Astrocyte (in vitro differentiated cells and primary cell): ENCODE results near the gene MC2R. TPM values are rescaled to one million over a fixed set of nuclear protein-coding genes. Genes with fewer than 3 reads are reported as not detected.

Experiments used
- DNase-seq: peaks from one replicate; pipeline ENCODE4 v3.0.0-alpha.2; 2010; ENCODE audit warnings: low read depth
- FAIRE-seq: peaks from 2 replicates; lab custom pipeline; 2011; peaks lifted over from hg19 to GRCh38; lab: Jason Lieb, UNC
- H2AFZ ChIP-seq: 2 replicates; pipeline ENCODE4 v1.6.0; 2012; ENCODE audit warnings: low read depth, low read length, inconsistent platforms
- H3K27ac ChIP-seq: 2 replicates; pipeline ENCODE4 v1.5.1; 2011; ENCODE audit warnings: low read depth, low read length, inconsistent platforms
- H3K27me3 ChIP-seq: 2 replicates; pipeline ENCODE4 v1.6.0; 2011; ENCODE audit warnings: low read length, inconsistent platforms; ENCODE audit not compliant: insufficient read depth
- H3K36me3 ChIP-seq: 2 replicates; pipeline ENCODE4 v1.5.1; 2011; ENCODE audit warnings: low read length, inconsistent platforms; ENCODE audit not compliant: insufficient read depth
- H3K4me1 ChIP-seq: 2 replicates; pipeline ENCODE4 v1.5.1; 2011; ENCODE audit warnings: low read length, inconsistent platforms; ENCODE audit not compliant: insufficient read depth
- H3K4me2 ChIP-seq: 2 replicates; pipeline ENCODE4 v1.6.0; 2012; ENCODE audit warnings: low read length, inconsistent platforms
- H3K4me3 ChIP-seq: 2 replicates; pipeline ENCODE4 v1.5.1; 2011; ENCODE audit warnings: low read depth, mild to moderate bottlenecking, low read length, inconsistent platforms; ENCODE audit not compliant: insufficient read depth
- H3K79me2 ChIP-seq: 2 replicates; pipeline ENCODE4 v1.6.0; 2012; ENCODE audit warnings: mild to moderate bottlenecking, low read length, inconsistent platforms; ENCODE audit not compliant: insufficient read depth
- H3K9ac ChIP-seq: 2 replicates; pipeline ENCODE4 v1.6.0; 2012; ENCODE audit warnings: mild to moderate bottlenecking, low read length, inconsistent platforms
- H3K9me3 ChIP-seq: 2 replicates; pipeline ENCODE4 v1.5.1; 2012; ENCODE audit warnings: low read depth, mild to moderate bottlenecking, low read length, inconsistent platforms; ENCODE audit not compliant: insufficient read depth
- H4K20me1 ChIP-seq: 2 replicates; pipeline ENCODE4 v1.6.0; 2012; ENCODE audit warnings: low read length, inconsistent platforms; ENCODE audit not compliant: insufficient read depth
- H3K27ac Mint-ChIP-seq: one replicate; pipeline ENCODE4 v1.8.0; 2021; ENCODE audit warnings: mild to moderate bottlenecking, mixed read lengths; ENCODE audit not compliant: unreplicated experiment
- H3K27me3 Mint-ChIP-seq: one replicate; pipeline ENCODE4 v1.8.0; 2021; ENCODE audit warnings: low read depth, mixed read lengths; ENCODE audit not compliant: unreplicated experiment
- H3K36me3 Mint-ChIP-seq: one replicate; pipeline ENCODE4 v1.8.0; 2021; ENCODE audit warnings: low read depth, mixed read lengths; ENCODE audit not compliant: unreplicated experiment
- H3K4me1 Mint-ChIP-seq: one replicate; pipeline ENCODE4 v1.8.0; 2021; ENCODE audit warnings: low read depth, mixed read lengths; ENCODE audit not compliant: unreplicated experiment
- H3K4me3 Mint-ChIP-seq: one replicate; pipeline ENCODE4 v1.8.0; 2021; ENCODE audit warnings: mild to moderate bottlenecking, moderate library complexity, mixed read lengths; ENCODE audit not compliant: unreplicated experiment
- H3K9me3 Mint-ChIP-seq: one replicate; pipeline ENCODE4 v1.8.0; 2021; ENCODE audit warnings: mild to moderate bottlenecking, mixed read lengths; ENCODE audit not compliant: unreplicated experiment
- EZH2 ChIP-seq: IDR thresholded peaks from 2 replicates; pipeline ENCODE4 v1.6.1; 2012; ENCODE audit warnings: mild to moderate bottlenecking, low read length, inconsistent platforms; ENCODE audit not compliant: insufficient read depth
- total RNA-seq: library from RNA; stranded (reverse); gene quantifications from 2 replicates; pipeline ENCODE4 v1.2.1, GENCODE V29; 2021
- TF ChIP-seq, protein P1 (sequence below): IDR thresholded peaks from 2 replicates; pipeline ENCODE4 v1.5.1; 2011; ENCODE audit warnings: low read depth, mild to moderate bottlenecking, inconsistent platforms, low read length, moderate library complexity; ENCODE audit not compliant: insufficient read depth

The MC2R gene
- total RNA-seq, 1 donor from 2014 or later: not detected

DNA sequence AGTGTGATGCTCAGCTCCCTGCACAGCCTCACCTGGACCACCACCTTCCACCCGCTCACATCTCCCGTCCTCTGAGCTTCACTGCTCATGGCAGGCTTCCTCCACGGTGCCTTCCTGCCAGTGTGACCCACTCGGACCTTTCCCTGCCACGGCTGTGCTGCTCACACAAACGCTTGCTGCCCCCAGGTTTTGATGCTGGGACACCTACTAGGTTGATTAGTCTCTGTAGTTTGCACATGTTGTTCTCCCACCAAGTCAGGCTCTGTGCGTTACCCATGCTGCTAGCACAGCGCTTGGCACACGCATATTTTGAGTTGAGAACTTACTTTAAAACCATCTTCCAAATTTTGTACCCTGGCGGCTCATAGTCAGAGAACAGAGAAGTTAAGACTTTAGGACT is 2.1 kb downstream of the MC2R start:
- no peak overlapping the region for H3K4me2 ChIP-seq
- TF ChIP-seq, protein P1, sequence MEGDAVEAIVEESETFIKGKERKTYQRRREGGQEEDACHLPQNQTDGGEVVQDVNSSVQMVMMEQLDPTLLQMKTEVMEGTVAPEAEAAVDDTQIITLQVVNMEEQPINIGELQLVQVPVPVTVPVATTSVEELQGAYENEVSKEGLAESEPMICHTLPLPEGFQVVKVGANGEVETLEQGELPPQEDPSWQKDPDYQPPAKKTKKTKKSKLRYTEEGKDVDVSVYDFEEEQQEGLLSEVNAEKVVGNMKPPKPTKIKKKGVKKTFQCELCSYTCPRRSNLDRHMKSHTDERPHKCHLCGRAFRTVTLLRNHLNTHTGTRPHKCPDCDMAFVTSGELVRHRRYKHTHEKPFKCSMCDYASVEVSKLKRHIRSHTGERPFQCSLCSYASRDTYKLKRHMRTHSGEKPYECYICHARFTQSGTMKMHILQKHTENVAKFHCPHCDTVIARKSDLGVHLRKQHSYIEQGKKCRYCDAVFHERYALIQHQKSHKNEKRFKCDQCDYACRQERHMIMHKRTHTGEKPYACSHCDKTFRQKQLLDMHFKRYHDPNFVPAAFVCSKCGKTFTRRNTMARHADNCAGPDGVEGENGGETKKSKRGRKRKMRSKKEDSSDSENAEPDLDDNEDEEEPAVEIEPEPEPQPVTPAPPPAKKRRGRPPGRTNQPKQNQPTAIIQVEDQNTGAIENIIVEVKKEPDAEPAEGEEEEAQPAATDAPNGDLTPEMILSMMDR: no peak
- no peak for TF ChIP-seq EZH2
- no peaks in the 10 kb centered on the region for H3K4me1 Mint-ChIP-seq
- no peak overlapping the region for H3K27ac ChIP-seq
- no peaks in the 10 kb centered on the region for H3K27me3 ChIP-seq
- no peaks in the 10 kb centered on the region for H3K36me3 ChIP-seq
- no peak for FAIRE-seq
- H3K4me3 Mint-ChIP-seq: no peak overlapping the region
- H3K4me1 ChIP-seq: no peaks in the 10 kb centered on the region
- no peak overlapping the region for H3K27ac Mint-ChIP-seq
- no peaks in the 10 kb centered on the region for H3K9me3 ChIP-seq
- H3K9me3 Mint-ChIP-seq: no peaks in the 10 kb centered on the region
- H3K27me3 Mint-ChIP-seq: peaks cover 26% of the 10 kb centered on the region
- no peaks in the 10 kb centered on the region for H3K79me2 ChIP-seq
- no peak overlapping the region for H2AFZ ChIP-seq
- H3K36me3 Mint-ChIP-seq: no peaks in the 10 kb centered on the region
- H3K4me3 ChIP-seq: no peak overlapping the region
- no peak for DNase-seq
- no peaks in the 10 kb centered on the region for H4K20me1 ChIP-seq
- no peak overlapping the region for H3K9ac ChIP-seq

DNA sequence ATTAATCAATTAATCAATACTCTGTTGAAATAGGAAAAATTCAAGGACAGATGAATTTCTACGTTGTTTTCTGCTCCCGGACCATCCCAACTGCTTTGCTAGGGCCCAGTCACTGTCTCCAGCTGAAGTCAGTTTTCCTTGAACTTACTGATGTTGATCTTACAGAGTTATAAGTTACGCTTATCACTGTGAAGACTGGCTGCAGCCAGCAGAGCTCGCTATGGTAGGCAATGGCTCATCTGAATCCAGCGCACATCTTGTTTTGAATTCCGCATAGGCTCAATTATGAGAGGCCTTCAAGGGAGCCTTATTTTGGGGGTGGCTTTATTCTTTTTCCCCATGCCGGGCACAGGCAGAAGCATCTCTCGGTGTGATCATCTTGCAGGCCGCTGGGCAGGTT is 2.7 kb downstream of the MC2R start:
- Histone ChIP-seq H3K4me3 (no peak overlapping the region), H3K9ac (no peak overlapping the region), H3K27ac (no peak overlapping the region), H3K4me1 (no peaks in the 10 kb centered on the region), H4K20me1 (no peaks in the 10 kb centered on the region), H3K4me2 (no peak overlapping the region), H3K27me3 (no peaks in the 10 kb centered on the region), H3K36me3 (no peaks in the 10 kb centered on the region), H3K9me3 (no peaks in the 10 kb centered on the region), H2AFZ (no peak overlapping the region), H3K79me2 (no peaks in the 10 kb centered on the region)
- no peak for FAIRE-seq
- Mint-ChIP-seq H3K9me3 (no peaks in the 10 kb centered on the region), H3K27me3 (peaks cover 26% of the 10 kb centered on the region), H3K36me3 (no peaks in the 10 kb centered on the region), H3K4me1 (no peaks in the 10 kb centered on the region), H3K4me3 (no peak overlapping the region), H3K27ac (no peak overlapping the region)
- TF ChIP-seq, protein P1: no peak
- TF ChIP-seq EZH2: no peak
- no peak for DNase-seq

DNA sequence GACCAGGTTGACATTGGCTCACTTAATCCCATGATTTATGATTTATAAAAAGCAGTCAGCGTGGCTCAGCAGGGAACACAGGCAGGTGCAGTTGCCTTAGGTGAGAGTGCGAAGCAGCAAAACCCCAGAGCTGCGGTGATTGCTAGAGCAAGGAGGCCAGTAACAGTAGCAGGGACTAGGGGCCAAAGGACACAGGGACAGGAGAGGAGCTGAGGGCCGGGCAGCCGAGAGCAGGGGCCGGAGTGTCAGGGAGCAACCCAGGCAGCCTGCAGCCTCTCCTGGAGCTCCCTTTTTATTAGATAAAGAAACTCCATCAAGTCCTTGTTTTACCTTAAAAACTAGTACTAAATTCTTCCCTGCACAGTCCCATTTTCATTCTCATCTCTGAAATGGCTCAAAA is 4.3 kb downstream of the MC2R start:
- H3K4me1 ChIP-seq: no peaks in the 10 kb centered on the region
- H3K9ac ChIP-seq: no peak overlapping the region
- Mint-ChIP-seq H3K36me3 (no peaks in the 10 kb centered on the region), H3K27ac (no peak overlapping the region), H3K27me3 (peaks cover 16% of the 10 kb centered on the region), H3K4me3 (no peak overlapping the region), H3K4me1 (no peaks in the 10 kb centered on the region), H3K9me3 (peaks cover 2% of the 10 kb centered on the region)
- no peaks in the 10 kb centered on the region for H3K79me2 ChIP-seq
- no peaks in the 10 kb centered on the region for H3K36me3 ChIP-seq
- no peak overlapping the region for H3K27ac ChIP-seq
- H4K20me1 ChIP-seq: no peaks in the 10 kb centered on the region
- FAIRE-seq: no peak
- H3K4me2 ChIP-seq: no peak overlapping the region
- H2AFZ ChIP-seq: no peak overlapping the region
- DNase-seq: no peak
- no peaks in the 10 kb centered on the region for H3K9me3 ChIP-seq
- TF ChIP-seq, protein P1: no peak
- no peak for TF ChIP-seq EZH2
- no peaks in the 10 kb centered on the region for H3K27me3 ChIP-seq
- no peak overlapping the region for H3K4me3 ChIP-seq
